Non-pigmented ciliary epithelial cell (primary cell): Measurements from ENCODE around the gene INAFM2.

ENCODE experiments used
- DNase-seq: peaks from one replicate; pipeline ENCODE4 v3.0.0-alpha.2; 2010; ENCODE audit warnings: low read depth

The INAFM2 gene

DNA sequence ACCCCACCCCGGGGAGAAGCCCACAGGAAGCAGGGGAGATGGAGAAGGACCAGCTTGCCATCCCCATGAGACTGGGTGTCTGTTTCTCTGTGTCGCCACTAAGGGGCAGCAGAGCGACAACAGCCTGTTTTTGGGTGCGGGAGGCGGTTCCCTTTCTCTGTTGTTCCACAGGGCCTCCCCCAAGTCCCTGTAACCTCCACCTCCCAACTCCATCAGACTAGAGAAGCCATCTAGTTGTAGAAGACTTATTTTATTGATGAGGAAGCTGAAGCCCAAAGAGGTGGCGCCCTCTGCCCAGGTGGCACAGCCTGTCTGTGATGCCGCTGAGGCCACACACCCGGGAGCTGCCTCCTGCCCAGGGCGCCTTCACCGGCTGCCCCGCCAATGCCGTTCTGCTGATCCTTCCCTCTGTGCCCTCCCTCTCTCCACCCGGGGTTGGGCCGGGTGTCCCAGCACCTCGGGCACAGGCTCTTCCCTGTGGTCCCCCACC, 21.2 kb downstream of the INAFM2 start:
- DNase-seq = no peak

DNA sequence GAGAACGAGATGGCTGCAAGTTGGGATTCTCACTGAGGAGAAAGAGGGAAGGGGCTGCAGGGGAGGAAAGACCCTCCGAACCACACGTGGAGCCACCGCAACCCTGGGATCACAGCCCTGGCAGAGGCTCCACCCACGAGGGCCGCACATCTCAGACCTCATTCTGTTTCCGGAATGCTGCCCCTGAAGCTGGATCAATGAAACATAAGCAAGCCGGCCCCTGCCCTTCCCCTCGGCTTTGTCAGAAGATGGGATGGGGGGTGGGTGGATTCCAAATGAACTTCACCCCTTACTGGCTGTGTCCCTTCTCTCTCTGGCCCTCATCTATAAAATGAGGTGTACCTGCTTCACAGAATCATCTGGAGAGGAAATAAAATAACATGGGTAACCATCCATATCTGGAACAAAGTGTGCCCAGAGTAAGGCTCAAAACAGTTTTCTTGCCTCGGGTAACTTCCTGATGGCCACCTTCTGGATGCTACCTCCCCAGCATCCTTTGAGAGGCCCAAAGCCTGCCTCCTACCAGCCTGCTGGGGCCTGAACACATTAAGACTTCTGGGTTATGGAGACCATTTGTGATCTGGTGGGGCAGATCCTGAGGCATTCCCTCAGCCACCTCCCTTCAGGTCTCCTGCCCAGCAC, 21.9 kb downstream of the INAFM2 start:
- DNase-seq = no peak

DNA sequence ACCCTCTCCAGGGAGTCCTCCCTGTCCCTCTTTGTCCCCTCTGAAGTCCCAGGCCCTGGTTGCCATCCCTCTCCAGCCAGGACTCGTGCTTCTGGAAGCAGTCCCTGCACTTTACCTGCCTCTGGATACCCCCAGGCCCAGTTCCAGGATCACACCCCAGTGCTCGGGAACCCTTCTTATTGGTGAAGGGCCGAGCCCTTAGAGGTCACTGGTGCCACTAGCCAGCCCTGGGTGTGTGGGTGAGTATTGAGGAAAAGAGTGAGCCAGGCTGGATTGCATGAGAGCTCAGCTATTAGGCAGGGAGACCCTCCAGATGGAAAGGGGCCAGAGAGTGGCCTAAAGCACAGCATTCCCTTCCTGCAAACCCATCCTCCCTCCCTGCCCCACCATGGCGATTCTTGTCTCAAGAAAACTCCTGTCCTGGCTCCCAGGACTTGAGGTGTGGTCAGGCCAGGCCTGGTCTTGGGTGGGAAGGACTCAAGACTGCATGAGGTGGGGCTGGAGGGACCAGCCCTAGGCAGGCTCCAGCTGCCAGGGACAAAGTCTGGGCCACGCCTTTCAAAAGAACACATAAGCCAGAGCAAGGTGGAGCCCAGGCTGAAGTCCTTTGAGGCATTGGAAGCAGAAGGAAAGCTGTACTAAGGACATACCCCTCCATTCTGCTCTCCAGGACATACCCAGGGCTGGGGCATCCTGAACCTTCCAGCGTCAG, 22.5 kb downstream of the INAFM2 start:
- no peak for DNase-seq

DNA sequence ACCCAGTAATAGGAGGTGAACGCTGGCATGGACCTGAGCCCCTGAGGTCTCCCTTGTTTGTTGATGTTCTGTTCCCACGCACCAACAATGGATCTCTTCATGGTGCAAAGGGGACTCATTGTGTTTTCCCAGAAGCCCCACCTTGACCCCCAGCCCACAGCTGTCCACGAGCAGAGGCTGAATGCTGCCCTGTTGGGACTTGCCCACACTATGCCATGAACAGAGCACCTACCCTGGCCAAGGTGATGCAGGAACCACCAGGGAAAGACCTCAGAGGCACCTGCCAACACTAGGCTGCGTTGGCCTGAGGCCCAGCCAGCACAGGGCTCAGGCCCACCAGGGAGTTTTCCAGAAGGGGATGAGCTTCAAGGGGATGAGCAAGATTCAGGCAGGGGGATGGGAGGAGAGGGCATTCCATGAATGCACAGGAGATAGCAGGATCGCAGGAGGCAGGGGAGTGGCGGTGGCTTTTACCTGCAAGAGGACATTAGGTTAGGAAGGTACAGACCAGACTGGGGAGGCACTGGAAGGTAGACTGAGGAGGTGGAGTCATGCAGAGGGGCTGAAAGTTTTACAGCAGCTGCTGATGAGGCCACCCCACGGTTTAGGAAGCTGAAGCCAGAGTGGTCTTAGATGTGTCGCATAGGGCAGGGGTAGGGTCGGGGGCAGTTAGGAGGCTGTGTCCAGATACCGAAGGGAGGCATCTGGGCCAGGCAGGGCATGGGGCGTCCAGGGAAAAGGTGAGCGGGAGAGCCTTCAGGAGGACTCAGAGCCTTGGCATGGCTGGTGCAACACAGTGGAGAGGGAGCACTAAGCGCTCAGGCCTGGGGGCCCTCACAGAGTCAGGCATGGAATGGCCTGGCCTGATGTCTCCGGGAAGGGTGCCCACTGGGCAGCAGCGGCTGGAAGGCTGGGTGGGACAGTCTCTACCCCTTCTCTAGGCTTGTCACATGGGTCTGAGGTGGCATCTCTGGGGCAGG, 23.4 kb downstream of the INAFM2 start:
- DNase-seq = no peak

DNA sequence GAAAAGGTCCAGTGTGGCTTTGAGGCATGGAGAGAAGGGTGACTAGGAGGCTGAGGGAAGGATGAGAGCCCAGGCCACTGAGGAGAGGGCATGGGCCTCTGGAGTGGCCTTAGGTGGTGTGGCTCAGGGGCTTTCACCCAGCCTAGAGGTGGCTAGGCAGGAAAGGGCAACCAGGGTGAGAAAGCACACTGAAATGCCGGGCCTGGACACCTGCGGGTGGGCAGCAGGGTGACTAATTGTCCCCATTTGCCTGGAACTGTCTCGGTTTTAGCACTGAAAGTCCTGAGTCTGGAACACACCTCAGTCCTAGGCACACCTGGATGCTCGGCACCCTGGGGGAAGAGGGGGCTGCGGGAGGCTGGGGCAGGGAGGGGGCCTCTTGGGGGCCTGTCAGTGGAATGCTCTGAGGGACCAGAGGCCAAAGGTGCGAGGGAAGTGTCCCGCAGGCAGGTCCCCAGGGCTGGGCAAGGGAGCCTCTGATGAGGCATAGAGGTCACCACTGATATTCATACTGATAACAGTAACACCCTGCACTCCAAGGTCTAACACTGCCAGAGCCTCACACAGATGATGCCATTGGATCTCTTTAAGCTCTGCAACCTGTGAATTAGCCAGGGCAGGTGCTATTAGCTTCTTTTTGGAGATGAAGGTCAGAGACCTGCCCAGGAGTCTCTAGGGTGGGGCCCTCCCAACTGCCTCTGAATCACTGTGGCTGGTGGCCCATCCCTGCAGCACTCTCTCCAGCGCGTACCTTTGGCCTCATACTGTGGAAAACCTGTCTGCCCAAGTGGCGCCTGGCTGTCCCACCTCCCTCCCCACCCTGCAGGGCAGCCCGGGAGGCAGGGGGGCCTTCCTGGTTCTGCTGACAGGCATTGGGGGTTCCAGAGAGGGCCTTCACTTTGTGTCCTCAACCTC, 24.3 kb downstream of the INAFM2 start:
- no peak for DNase-seq

DNA sequence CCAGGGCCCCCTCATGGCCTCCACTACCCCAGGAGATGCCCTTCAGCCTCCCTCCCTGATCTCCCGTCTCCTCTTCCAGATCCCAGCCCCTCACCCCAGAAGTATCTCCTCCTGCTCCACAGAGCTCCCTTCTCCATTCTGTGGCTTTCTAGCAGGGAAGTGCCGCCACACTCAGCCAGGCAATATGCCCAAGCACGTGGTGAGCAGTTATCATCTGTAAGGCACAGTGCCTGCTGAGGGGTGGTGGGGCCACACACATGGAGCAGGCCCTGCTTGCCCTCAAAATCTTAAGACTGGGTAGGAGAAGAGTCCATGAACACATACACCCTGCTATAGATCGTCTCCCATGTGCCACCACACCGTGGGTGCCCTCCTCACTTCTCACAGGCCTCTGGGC, 25.0 kb downstream of the INAFM2 start:
- no peak for DNase-seq

DNA sequence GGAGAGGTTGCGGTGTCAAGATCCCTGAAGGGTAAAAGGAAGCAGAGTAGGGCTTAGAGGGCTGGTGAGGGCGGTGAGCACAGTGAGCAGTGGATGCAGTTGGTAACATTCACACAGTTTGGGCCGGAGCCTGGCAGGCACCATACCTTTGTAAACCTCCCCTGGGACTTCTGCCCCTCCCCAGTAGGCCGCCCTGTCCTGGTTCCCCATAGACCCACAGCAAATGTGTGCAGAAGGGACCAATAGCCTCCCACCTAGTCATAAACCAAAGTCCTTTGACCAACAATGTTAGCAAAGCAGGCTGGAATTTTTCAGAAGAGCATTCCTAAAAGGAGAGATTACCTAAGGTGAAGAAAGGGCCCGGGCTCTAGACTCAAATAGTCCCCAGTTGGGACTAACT, 25.7 kb downstream of the INAFM2 start:
- no peak for DNase-seq

DNA sequence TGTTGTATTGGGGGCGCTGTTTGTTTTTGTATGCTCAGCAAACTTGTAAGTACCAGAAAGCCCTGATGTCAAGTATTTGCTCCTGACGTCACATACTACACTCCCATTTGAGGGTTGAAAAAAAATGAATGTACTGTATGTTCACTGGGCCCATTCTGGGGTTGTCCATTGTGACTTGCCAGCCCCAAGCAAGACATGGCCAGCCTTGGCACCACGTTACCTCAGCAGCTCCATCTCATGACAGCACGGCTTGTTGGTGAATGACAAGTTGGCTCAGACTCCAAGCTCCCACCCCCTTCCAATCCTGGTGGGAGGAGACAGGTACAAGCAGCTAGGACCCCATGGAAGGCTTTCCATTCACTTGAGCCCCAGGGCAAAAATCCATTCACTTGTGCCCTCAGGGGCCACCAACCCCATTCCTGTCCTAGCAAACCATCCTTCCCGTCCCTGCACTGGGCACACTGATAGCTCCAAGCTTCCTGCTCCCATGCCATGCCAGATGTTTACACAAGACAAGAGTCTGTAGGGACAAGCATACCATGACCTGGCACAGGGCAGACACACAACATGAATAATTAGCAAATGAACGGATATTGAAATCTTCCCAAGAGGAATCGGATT, 28.9 kb downstream of the INAFM2 start:
- DNase-seq = no peak

DNA sequence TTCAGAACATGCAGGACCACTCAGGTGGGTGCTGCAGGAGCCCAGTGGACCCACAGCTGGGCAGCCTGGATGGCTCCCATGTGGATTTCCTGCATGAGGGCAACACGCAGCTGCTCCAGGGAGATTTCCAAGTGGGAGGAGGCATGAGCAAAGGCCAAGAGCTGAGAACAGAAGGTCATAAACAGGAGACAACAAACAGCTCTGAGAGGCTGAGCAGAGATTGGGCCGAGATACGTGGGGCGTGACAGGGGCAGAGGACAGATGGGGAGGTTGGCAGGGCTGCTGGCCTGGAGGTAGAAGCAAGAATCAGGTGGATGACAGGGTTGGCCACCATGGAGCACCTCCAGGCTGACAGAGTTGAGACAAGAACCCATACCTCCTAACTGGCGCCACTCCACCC, 30.2 kb downstream of the INAFM2 start:
- no peak for DNase-seq

DNA sequence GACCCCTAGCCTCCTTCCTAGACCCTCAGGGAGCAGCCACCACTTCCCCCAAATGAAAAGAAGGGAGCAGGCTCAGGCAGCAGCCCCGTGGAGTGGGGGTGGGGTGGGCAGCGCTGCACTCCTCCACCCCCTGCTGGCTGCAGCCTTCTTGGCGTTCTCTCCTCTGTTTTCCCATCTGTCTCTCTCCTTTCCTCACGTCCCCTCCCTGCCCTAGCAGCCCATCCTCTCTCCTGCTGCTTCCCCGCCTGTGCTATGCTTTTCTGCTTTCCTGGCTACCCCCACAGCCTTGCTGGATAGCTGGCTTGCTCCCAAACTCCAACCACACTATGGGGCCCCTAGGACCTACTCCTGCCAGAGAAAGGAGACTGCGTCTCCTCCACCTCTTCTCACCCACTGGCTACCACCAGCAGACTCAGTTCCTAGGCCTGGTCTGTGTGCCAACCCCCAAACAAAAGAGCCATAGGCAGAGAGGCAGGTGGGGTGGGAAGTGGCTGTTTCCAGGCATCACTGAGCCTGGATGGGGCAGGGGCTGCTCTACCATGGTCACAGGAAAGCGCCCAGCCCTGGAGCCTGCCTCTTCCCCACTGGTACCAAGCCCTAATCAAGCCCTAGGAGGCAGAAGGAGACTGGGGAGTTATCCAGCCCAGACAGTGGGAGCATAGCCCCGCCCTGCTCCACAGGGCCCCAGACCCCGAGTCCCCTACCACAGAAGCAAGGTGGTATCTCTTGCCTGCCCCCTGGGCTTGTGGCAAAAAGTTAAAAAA, 31.1 kb downstream of the INAFM2 start:
- no peak for DNase-seq

DNA sequence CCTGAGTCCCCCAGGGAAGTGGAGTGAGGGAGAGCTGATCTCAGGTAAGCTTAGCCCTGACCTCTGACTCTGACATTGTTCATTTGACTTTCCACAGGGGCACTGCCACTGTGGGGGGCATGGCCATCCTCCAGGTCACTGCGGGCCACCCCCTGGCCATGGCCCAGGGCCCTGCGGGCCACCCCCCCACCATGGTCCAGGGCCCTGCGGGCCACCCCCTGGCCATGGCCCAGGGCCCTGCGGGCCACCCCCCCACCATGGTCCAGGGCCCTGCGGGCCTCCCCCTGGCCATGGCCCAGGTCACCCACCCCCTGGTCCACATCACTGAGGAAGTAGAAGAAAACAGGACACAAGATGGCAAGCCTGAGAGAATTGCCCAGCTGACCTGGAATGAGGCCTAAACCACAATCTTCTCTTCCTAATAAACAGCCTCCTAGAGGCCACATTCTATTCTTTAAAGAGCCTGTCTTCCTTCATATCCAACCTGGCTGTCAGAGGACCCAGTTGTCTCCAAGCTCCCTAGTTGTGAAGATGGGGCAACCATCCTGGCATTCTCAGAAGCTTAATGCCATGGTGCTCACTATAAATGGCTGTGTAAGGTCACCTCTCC, 32.6 kb downstream of the INAFM2 start:
- DNase-seq = no peak

DNA sequence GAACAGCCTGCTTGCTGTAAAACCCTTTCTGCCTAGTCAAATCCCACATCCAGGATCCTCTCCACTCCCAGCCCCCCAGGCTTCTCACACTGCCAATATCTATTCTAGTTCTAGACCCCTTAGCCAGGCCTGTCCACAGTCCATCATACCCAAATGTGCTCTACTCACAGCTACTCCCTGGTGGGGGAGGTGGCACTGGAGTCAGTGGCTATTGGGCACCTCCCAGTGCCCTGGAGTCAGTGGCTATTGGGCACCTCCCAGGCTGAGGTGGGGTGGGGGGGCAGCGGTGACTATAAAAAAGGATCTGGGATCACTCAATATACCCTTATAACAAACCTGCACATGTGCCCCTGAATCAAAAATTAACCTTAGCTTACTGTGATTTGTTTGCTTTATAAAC, 33.8 kb downstream of the INAFM2 start:
- DNase-seq = no peak

DNA sequence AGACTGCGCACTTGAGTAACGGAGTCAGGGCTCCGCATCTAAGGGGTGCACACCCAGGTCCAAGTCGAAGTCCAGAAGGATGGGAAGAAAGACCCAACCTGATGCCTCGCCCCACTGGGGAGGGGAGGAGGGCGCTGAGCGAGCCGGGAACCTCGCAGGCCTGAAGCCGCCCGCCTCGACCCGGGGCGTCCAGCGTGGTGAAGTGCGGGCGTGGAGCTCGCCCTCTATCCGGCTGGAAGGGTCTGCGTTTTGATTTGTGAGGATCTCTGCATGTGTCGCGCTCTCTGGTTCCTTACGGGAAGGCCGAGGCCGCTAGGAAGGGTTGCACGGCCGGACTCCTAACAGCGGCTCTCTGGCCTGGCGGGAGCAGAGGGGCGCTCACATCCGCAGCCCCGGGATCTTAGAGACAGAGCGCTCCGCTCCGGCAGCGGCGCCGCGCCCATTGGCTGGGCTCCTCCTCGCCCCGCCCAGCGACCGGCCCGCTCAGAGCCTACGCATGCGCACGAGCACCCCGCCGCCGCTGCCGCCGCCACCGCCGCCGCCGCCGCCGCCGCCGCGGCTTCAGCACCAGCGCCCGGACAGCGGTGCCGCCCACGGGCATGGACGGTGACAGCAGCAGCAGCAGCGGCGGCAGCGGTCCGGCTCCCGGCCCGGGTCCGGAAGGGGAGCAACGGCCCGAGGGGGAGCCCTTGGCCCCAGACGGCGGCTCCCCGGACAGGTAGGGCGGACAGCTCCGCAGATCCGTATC, 34.4 kb downstream of the INAFM2 start, which contains the start of gene DISP2:
DISP2 (plus strand) TSS at position 497 of the 748 bp plus-strand sequence; CDS start at position 600, 103 bp downstream.
- DNase-seq = no peak

DNA sequence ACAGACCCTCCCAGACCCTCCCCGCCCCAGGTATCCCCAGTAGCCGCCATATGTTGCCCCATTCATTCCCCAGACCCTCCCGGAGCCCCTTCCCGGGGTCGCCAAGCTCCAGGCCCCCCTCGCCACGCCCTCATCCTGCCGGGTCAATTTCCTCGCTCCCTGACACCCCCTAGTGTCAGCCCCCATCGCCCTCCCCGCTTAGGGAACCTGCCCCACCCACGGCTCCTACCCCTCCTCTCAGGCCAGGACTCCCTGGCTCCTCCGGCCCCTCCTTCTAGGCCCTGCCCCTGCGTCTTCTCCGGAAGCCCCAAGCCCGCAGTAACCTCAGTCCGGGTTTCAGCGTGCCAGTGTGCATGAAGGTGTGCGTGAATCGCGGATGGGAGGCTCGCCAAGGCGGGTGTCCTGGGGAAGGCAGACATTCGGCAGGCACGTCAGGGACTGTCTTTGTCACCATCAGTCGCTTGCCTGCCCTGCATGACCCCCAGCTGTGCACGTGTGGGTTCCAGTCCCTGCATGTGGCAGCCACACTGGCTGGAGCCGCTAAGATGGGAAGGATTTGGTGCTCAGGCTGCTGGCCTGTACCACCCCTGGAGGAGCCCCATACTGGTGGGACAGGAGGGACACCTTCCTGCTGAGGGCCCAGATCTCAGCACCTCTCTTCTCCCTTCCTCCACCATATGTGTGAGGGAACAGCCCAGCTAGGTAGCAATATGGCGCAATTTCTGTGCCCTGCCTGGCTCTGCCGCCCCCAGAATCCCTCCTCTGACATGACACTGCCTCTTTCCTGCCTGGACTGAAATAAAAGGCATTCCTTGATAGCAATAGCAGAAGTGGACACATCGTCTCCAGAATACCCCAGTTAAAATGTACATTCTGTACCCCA, 35.2 kb downstream of the INAFM2 start:
- DNase-seq = no peak

DNA sequence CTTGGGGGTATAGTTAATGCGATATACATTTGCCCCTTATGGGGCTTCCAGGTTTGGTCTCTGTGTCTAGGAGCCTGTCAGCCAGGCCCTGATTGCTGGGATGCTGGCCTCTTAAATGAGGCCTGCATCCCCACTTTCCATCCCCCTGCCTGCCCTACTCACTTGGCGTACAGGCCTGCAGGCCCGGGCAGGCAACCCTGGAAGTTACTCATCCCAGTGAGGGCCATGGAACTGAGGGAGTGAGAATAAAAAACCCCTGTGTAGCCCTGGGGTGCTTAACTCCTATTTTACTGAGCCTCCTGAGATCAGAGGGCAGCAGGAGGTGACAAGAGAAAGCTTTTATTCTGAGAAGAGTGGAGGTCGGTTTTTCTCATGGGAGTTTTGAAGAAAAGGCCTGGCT, 36.5 kb downstream of the INAFM2 start:
- no peak for DNase-seq

DNA sequence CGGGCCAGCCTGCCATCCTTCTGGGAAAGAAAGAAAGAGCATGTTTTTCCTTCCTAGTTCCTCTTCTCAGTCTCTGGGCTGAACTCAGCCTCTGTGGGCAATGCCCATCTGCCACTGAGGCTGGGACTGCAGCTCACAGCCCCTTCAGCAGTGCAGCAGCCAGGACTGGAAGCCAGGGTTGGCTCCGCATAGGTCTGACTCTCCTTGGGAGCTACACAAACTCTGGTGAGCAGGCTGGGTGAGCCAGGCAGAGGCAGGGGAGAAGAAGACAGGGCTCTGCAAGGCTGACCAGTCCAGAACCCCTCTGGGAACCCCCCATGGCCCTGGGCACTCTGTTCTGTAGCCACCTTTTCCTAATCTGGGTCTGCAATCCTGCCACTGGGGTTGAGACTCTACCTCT, 38.1 kb downstream of the INAFM2 start:
- no peak for DNase-seq

DNA sequence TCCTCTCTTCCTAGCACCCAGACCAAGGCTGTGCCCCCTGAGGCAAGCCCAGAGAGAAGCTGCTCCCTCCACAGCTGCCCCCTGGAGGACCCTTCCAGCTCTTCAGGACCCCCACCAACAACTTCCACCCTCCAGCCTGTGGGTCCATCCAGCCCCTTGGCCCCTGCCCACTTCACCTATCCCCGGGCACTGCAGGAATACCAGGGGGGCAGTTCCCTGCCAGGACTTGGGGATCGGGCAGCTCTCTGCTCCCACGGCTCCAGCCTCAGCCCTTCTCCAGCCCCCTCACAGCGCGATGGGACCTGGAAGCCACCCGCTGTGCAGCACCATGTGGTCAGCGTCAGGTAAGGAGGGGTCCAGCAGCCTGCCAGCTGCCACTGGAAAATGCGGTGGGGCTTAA, 40.1 kb downstream of the INAFM2 start:
- DNase-seq = no peak

DNA sequence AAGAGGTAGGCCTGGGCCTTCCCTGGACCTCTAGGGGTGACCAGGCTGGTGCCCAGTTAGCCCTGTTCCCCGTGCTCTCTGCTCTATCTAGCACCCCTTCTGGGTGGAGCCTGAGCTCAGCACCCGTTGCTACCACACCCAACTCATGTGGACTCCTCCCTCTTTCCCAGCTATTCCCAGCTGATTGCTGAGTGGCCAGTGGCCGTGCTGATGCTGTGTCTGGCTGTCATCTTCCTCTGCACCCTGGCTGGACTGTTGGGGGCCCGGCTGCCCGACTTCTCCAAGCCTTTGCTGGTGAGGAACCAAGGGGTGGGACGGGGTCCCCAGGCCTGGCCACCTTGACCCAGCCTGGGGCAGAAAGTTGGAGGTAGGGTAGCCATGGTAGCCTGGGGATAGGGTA, 40.8 kb downstream of the INAFM2 start:
- no peak for DNase-seq
